K562 (cell line): Measurements from ENCODE around the gene B3GAT3. TPM values are rescaled to one million over a fixed set of nuclear protein-coding genes. Genes with fewer than 3 reads are reported as not detected.

Experiments used
- GABPB1 ChIP-seq: sonication (generic); formaldehyde crosslinking; IDR thresholded peaks from 2 replicates; pipeline ENCODE4 v1.8.0; 2022; ENCODE audit warnings: mild to moderate bottlenecking, missing genetic modification reagents
- HMG20A ChIP-seq: fragments of 450-650 bp; formaldehyde crosslinking; conservative IDR thresholded peaks from 2 replicates; pipeline ENCODE4 v1.4.0; 2020; ENCODE audit warnings: mild to moderate bottlenecking, mixed read lengths
- JUND ChIP-seq, 2 experiments: IDR thresholded peaks; 2 replicates in 1 of 2; 3 replicates in 1 of 2; pipeline ENCODE4 v1.6.1; 2011; ENCODE audit warnings: borderline replicate concordance in 2 of 2, low read depth in 2 of 2, low read length in 2 of 2, improper control_type of control experiment in 1 of 2, missing biosample characterization in 1 of 2, missing genetic modification characterization in 1 of 2, missing genetic modification reagents in 1 of 2
- MYNN ChIP-seq, 2 experiments: sonication (generic); formaldehyde crosslinking in 1 of 2; IDR thresholded peaks; 2 replicates each; pipeline versions ENCODE4 v1.5.0 to v1.6.1; 2016 to 2020; ENCODE audit warnings: antibody characterized with exemption in 1 of 2, missing genetic modification reagents in 1 of 2
- NELFE ChIP-seq: IDR thresholded peaks from 2 replicates; pipeline ENCODE4 v1.6.1; 2011; ENCODE audit warnings: mild to moderate bottlenecking; ENCODE audit not compliant: insufficient read depth, insufficient read length
- RHOXF2B ChIP-seq: fragments of 250-450 bp; sonication (Bioruptor Pico); conservative IDR thresholded peaks from 2 replicates; pipeline ENCODE4 v1.5.1; 2021
- SMARCC2 ChIP-seq: fragments of 450-650 bp; IDR thresholded peaks from 2 replicates; pipeline ENCODE4 v1.6.1; 2017; ENCODE audit warnings: antibody characterized with exemption, moderate library complexity, mild to moderate bottlenecking, low read depth
- SPI1 ChIP-seq: IDR thresholded peaks from 2 replicates; pipeline ENCODE4 v1.6.1; 2011; ENCODE audit warnings: low read depth, low read length, control low read depth, borderline replicate concordance
- ZBTB26 ChIP-seq: fragments of 450-650 bp; formaldehyde crosslinking; IDR thresholded peaks from 2 replicates; pipeline ENCODE4 v1.4.0; 2022; ENCODE audit warnings: missing genetic modification characterization
- ZNF212 ChIP-seq: fragments of 450-650 bp; formaldehyde crosslinking; IDR thresholded peaks from 2 replicates; pipeline ENCODE4 v1.4.0; 2020; ENCODE audit warnings: mild to moderate bottlenecking
- ZNF224 ChIP-seq: sonication (generic); formaldehyde crosslinking; IDR thresholded peaks from 2 replicates; pipeline ENCODE4 v1.8.0; 2022; ENCODE audit warnings: mild to moderate bottlenecking, missing genetic modification reagents
- ZNF57 ChIP-seq: fragments of 450-650 bp; formaldehyde crosslinking; IDR thresholded peaks from 2 replicates; pipeline ENCODE4 v1.4.0; 2020; ENCODE audit warnings: mild to moderate bottlenecking, moderate library complexity
- polyA plus RNA-seq, 8 experiments: library from polyadenylated mRNA; depleted of rRNA in 4 of 8; stranded (reverse) in 5 of 8; unstranded in 3 of 8; fragments of >200 nt; fragmentation: Nextera tagmentation in 2 of 8; fragmentation: Illumina TruSeq in 1 of 8; extraction: Ambion mirVana in 2 of 8; extraction: Trizol in 1 of 8; gene quantifications; 2 replicates each; pipeline versions ENCODE4 v1.2.1 to v1.2.3, GENCODE V29; 2011 to 2014; ENCODE audit warnings: inconsistent platforms in 1 of 8, missing spikeins in 1 of 8
- total RNA-seq, 7 experiments: library from RNA; depleted of rRNA in 6 of 7; stranded (reverse); fragments of >200 nt in 6 of 7; fragmentation: Illumina TruSeq in 2 of 7; extraction: Trizol in 2 of 7; gene quantifications; 2 replicates each; pipeline versions ENCODE4 v1.2.1 to v1.2.3, GENCODE V29; 2011 to 2021; ENCODE audit warnings: low replicate concordance in 1 of 7
- TF ChIP-seq, protein P1 (sequence below): fragments of 200-600 bp; sonication (generic); IDR thresholded peaks from one replicate; pipeline ENCODE4 v1.6.1; 2012; ENCODE audit warnings: mild to moderate bottlenecking, low read depth, low read length, inconsistent platforms

B3GAT3 gene
- total and polyA plus RNA-seq, 9 of the 15 experiments (the other 6 are each of a cell fraction or from before 2014, with no cell fraction given) = 0.30 to 64.0 (median 21.4) TPM

GRCh38 chr11:62591448-62592145, 30.2 kb downstream of the B3GAT3 start, which contains the start of gene TUT1 (continued):
- TF ChIP-seq, protein P1, sequence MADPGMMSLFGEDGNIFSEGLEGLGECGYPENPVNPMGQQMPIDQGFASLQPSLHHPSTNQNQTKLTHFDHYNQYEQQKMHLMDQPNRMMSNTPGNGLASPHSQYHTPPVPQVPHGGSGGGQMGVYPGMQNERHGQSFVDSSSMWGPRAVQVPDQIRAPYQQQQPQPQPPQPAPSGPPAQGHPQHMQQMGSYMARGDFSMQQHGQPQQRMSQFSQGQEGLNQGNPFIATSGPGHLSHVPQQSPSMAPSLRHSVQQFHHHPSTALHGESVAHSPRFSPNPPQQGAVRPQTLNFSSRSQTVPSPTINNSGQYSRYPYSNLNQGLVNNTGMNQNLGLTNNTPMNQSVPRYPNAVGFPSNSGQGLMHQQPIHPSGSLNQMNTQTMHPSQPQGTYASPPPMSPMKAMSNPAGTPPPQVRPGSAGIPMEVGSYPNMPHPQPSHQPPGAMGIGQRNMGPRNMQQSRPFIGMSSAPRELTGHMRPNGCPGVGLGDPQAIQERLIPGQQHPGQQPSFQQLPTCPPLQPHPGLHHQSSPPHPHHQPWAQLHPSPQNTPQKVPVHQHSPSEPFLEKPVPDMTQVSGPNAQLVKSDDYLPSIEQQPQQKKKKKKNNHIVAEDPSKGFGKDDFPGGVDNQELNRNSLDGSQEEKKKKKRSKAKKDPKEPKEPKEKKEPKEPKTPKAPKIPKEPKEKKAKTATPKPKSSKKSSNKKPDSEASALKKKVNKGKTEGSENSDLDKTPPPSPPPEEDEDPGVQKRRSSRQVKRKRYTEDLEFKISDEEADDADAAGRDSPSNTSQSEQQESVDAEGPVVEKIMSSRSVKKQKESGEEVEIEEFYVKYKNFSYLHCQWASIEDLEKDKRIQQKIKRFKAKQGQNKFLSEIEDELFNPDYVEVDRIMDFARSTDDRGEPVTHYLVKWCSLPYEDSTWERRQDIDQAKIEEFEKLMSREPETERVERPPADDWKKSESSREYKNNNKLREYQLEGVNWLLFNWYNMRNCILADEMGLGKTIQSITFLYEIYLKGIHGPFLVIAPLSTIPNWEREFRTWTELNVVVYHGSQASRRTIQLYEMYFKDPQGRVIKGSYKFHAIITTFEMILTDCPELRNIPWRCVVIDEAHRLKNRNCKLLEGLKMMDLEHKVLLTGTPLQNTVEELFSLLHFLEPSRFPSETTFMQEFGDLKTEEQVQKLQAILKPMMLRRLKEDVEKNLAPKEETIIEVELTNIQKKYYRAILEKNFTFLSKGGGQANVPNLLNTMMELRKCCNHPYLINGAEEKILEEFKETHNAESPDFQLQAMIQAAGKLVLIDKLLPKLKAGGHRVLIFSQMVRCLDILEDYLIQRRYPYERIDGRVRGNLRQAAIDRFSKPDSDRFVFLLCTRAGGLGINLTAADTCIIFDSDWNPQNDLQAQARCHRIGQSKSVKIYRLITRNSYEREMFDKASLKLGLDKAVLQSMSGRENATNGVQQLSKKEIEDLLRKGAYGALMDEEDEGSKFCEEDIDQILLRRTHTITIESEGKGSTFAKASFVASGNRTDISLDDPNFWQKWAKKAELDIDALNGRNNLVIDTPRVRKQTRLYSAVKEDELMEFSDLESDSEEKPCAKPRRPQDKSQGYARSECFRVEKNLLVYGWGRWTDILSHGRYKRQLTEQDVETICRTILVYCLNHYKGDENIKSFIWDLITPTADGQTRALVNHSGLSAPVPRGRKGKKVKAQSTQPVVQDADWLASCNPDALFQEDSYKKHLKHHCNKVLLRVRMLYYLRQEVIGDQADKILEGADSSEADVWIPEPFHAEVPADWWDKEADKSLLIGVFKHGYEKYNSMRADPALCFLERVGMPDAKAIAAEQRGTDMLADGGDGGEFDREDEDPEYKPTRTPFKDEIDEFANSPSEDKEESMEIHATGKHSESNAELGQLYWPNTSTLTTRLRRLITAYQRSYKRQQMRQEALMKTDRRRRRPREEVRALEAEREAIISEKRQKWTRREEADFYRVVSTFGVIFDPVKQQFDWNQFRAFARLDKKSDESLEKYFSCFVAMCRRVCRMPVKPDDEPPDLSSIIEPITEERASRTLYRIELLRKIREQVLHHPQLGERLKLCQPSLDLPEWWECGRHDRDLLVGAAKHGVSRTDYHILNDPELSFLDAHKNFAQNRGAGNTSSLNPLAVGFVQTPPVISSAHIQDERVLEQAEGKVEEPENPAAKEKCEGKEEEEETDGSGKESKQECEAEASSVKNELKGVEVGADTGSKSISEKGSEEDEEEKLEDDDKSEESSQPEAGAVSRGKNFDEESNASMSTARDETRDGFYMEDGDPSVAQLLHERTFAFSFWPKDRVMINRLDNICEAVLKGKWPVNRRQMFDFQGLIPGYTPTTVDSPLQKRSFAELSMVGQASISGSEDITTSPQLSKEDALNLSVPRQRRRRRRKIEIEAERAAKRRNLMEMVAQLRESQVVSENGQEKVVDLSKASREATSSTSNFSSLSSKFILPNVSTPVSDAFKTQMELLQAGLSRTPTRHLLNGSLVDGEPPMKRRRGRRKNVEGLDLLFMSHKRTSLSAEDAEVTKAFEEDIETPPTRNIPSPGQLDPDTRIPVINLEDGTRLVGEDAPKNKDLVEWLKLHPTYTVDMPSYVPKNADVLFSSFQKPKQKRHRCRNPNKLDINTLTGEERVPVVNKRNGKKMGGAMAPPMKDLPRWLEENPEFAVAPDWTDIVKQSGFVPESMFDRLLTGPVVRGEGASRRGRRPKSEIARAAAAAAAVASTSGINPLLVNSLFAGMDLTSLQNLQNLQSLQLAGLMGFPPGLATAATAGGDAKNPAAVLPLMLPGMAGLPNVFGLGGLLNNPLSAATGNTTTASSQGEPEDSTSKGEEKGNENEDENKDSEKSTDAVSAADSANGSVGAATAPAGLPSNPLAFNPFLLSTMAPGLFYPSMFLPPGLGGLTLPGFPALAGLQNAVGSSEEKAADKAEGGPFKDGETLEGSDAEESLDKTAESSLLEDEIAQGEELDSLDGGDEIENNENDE = no peak
- TF ChIP-seq ZBTB26 (CRISPR knock-in tag) (no peak), JUND (IDR thresholded peaks at IDR 0.05; ENCODE audit: borderline replicate concordance, low read depth, low read length) (peak; percentile 94), JUND (tag; IDR thresholded peaks at IDR 0.05; ENCODE audit: borderline replicate concordance, low read depth, low read length) (peak; percentile 86; the same call in 2 of the 3 replicates), SMARCC2 (no peak), RHOXF2B (CRISPR knock-in tag) (no peak), HMG20A (CRISPR knock-in tag) (no peak), NELFE (no peak), ZNF57 (no peak), MYNN (IDR thresholded peaks at IDR 0.05) (no peak; the same call in 1 of the 2 replicates), MYNN (CRISPR knock-in tag; IDR thresholded peaks at IDR 0.05) (no peak), ZNF212 (CRISPR knock-in tag) (no peak), ZNF224 (CRISPR knock-in tag) (no peak), SPI1 (peak; percentile 53; the same call in 1 of the 2 replicates), GABPB1 (CRISPR knock-in tag) (peak; percentile 99)
